ENCODE measurements around the gene STXBP6. TPM values are rescaled to one million over a fixed set of nuclear protein-coding genes. Genes with fewer than 3 reads are reported as not detected.
A peak's percentile ranks its signal among the peaks of the same experiment; 100 is the strongest.
"Not testable (repeated sequence)": the region's sequence is repeated elsewhere in the genome, so short reads cannot be mapped to it uniquely, and the experiment has no call there.

STXBP6 gene
- total and polyA plus RNA-seq, 8 donors: 9.9 to 28.5 (median 23.2) TPM

- intact Hi-C loops (cut with DNase I): loop anchor here in 2 of 3 donors (5.0 to 10.0 kb wide), 3 partner anchors 240 to 333 kb away; no protein-coding TSS in a partner anchor
- ATAC-seq: no peak
These were observed 245.3 kb downstream of the STXBP6 start for GRCh38 chr14:24804552-24805212.

DNA sequence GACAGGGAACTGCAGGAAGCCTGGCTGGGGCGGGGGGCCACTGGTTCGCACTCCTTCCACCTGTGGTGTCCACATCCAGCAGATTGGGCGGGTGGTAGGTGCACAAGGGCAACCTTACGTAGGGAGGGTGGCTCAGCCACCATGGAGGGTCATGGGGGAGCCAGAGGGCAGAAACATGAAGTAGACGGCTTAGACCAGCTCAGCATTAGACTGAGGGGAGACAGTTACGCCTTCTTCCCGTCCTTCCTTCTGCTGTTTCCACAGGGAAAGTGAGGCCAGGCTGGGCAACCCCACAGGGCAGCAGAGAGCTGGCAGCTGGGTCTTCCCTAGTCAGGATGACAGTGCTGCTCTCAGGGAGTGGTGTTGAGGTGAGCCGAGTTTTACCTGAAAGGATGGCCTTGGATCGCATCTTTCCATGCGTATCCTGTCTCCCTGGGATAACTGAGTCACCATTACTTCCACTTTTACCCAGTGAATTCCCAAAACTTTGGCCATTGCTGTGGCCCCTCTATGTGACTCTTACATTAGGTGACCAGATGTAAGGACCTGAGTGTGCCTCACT, 245.9 kb downstream of the STXBP6 start:
- 81 to 82% methylated on average over 10 of the region's 10 CpGs for WGBS, 2 donors
- TF ChIP-seq, protein P1, sequence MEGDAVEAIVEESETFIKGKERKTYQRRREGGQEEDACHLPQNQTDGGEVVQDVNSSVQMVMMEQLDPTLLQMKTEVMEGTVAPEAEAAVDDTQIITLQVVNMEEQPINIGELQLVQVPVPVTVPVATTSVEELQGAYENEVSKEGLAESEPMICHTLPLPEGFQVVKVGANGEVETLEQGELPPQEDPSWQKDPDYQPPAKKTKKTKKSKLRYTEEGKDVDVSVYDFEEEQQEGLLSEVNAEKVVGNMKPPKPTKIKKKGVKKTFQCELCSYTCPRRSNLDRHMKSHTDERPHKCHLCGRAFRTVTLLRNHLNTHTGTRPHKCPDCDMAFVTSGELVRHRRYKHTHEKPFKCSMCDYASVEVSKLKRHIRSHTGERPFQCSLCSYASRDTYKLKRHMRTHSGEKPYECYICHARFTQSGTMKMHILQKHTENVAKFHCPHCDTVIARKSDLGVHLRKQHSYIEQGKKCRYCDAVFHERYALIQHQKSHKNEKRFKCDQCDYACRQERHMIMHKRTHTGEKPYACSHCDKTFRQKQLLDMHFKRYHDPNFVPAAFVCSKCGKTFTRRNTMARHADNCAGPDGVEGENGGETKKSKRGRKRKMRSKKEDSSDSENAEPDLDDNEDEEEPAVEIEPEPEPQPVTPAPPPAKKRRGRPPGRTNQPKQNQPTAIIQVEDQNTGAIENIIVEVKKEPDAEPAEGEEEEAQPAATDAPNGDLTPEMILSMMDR (IDR thresholded peaks at IDR 0.05): no peak
- Histone ChIP-seq H3K9me3 (no peaks in the 10 kb centered on the region), H3K4me3 (no peak overlapping the region), H3K36me3 (no peaks in the 10 kb centered on the region), H3K27ac (no peak overlapping the region), H3K4me1 (peaks cover 0 to 13% (median 6%) of the 10 kb centered on the region in 3 donors), H3K27me3 (no peaks in the 10 kb centered on the region)
- DNase-seq (peak in 1 of 6 donors; percentile 14), FAIRE-seq (no peak), ATAC-seq (no peak)
- intact Hi-C loops (cut with DNase I): loop anchor here in 1 of 3 donors (5.0 to 10.0 kb wide), 2 partner anchors 241 to 333 kb away; no protein-coding TSS in a partner anchor

More at GRCh38 chr14:24804552-24805212, 245.3 kb downstream of the STXBP6 start:
- TF ChIP-seq, protein P1 (IDR thresholded peaks at IDR 0.05): no peak
- Histone ChIP-seq H3K27ac (no peak overlapping the region), H3K27me3 (no peaks in the 10 kb centered on the region), H3K4me1 (peaks cover 0 to 19% (median 13%) of the 10 kb centered on the region in 3 donors), H3K9me3 (no peaks in the 10 kb centered on the region), H3K4me3 (no peak overlapping the region), H3K36me3 (no peaks in the 10 kb centered on the region)
- 57 to 60% methylated on average over 3 of the region's 3 CpGs for WGBS, 2 donors
- DNase-seq (peak in 1 of 6 donors; percentile 25), FAIRE-seq (no peak)

GRCh38 chr14:24803426-24803825, 246.5 kb downstream of the STXBP6 start:
- not testable (repeated sequence) for H3K4me1 ChIP-seq, H3K4me3 ChIP-seq, H3K36me3 ChIP-seq, H3K27ac ChIP-seq, FAIRE-seq, DNase-seq, H3K27me3 ChIP-seq, ATAC-seq, H3K9me3 ChIP-seq
- intact Hi-C loops (cut with DNase I): loop anchor here in 1 of 3 donors (5.0 to 10.0 kb wide), 2 partner anchors 241 to 334 kb away; no protein-coding TSS in a partner anchor
- 93 to 94% methylated on average over 10 of the region's 10 CpGs for WGBS, 2 donors

GRCh38 chr14:24802236-24802635, 247.7 kb downstream of the STXBP6 start:
- no peaks in the 10 kb centered on the region for H3K36me3 ChIP-seq
- H3K9me3 ChIP-seq: no peaks in the 10 kb centered on the region
- no peak overlapping the region for H3K27ac ChIP-seq
- no peak for FAIRE-seq
- ATAC-seq: no peak
- no peak for DNase-seq
- no peak overlapping the region for H3K4me3 ChIP-seq
- H3K4me1 ChIP-seq: peaks cover 0 to 7% (median 5%) of the 10 kb centered on the region in 3 donors
- intact Hi-C loops (cut with DNase I): loop anchor here in 1 of 3 donors (5.0 to 10.0 kb wide), 2 partner anchors 243 to 335 kb away; no protein-coding TSS in a partner anchor
- 92 to 95% methylated on average over 5 of the region's 5 CpGs for WGBS, 2 donors
- TF ChIP-seq, protein P1 (IDR thresholded peaks at IDR 0.05): no peak
- no peaks in the 10 kb centered on the region for H3K27me3 ChIP-seq

DNA sequence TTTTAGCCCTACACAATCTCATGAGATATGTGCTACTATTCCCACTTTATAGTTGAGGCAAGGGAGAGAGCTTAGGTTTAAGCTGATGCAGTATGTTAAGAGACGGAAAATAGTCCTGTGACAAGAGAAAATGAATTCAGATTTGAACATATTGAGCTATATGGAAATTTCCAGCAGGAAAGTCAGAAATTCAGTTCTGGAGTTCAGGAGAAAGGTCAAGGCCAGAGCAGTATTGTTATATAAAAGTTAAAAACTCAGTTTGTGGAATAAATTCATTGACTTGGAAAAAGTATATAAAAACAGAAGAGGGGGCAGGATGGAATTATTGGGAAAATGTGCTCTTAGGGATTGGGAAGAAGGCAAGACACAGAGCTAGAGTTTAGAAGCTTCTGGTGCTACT, 248.9 kb downstream of the STXBP6 start:
- H3K27me3 ChIP-seq: no peaks in the 10 kb centered on the region
- intact Hi-C loops (cut with DNase I): loop anchor here in 1 of 3 donors (5.0 to 10.0 kb wide), 2 partner anchors 244 to 336 kb away; no protein-coding TSS in a partner anchor
- FAIRE-seq: no peak
- no peaks in the 10 kb centered on the region for H3K4me1 ChIP-seq
- TF ChIP-seq, protein P1 (IDR thresholded peaks at IDR 0.05): no peak
- 87 to 92% methylated on average over 1 of the region's 1 CpG for WGBS, 2 donors
- no peak overlapping the region for H3K4me3 ChIP-seq
- no peak for ATAC-seq
- no peaks in the 10 kb centered on the region for H3K36me3 ChIP-seq
- H3K27ac ChIP-seq: no peak overlapping the region
- DNase-seq: no peak
- no peaks in the 10 kb centered on the region for H3K9me3 ChIP-seq

All from pancreas (tissue), 10 donors.